K562 (cell line): ENCODE measurements around the gene TUBG2. TPM values are rescaled to one million over a fixed set of nuclear protein-coding genes. Genes with fewer than 3 reads are reported as not detected.

ENCODE experiments used
- ATF1 ChIP-seq, 2 experiments: fragments of 450-650 bp in 1 of 2; IDR thresholded peaks; 2 replicates each; pipeline ENCODE4 v1.6.1; 2016; ENCODE audit warnings: missing compliant biosample characterization in 1 of 2, missing genetic modification characterization in 1 of 2
- ATF2 ChIP-seq: sonication (generic); formaldehyde crosslinking; IDR thresholded peaks from 2 replicates; pipeline ENCODE4 v1.8.1; 2022; ENCODE audit warnings: missing genetic modification reagents
- BRCA1 ChIP-seq, 2 experiments: fragments of 450-650 bp in 1 of 2; sonication (generic) in 1 of 2; formaldehyde crosslinking in 1 of 2; IDR thresholded peaks; 2 replicates each; pipeline versions ENCODE4 v1.5.0 to v1.6.1; 2017 to 2020; ENCODE audit warnings: mild to moderate bottlenecking in 1 of 2, missing genetic modification reagents in 1 of 2
- CTCF ChIP-seq, 3 experiments: IDR thresholded peaks in 2 of 3; conservative IDR thresholded peaks in 1 of 3; 2 replicates each; pipeline ENCODE4 v1.5.1; 2011 to 2012; ENCODE audit warnings: low read length in 3 of 3, mild to moderate bottlenecking in 3 of 3, control low read depth in 2 of 3, improper control_type of control experiment in 1 of 3, inconsistent platforms in 1 of 3, low read depth in 1 of 3, mixed read lengths in 1 of 3, moderate library complexity in 1 of 3; ENCODE audit not compliant: insufficient read depth in 2 of 3
- CXXC5 ChIP-seq: fragments of 250-450 bp; sonication (Bioruptor Pico); IDR thresholded peaks from 2 replicates; pipeline ENCODE4 v1.8.0; 2022; ENCODE audit warnings: inconsistent platforms, mild to moderate bottlenecking, moderate library complexity
- EGR1 ChIP-seq: fragments of 450-650 bp; conservative IDR thresholded peaks from 2 replicates; pipeline ENCODE4 v1.6.1; 2017; ENCODE audit warnings: mild to moderate bottlenecking
- FOXP1 ChIP-seq: sonication (generic); formaldehyde crosslinking; IDR thresholded peaks from 2 replicates; pipeline ENCODE4 v1.8.0; 2022; ENCODE audit warnings: mild to moderate bottlenecking, missing genetic modification reagents
- GATAD2B ChIP-seq: fragments of 450-650 bp; IDR thresholded peaks from 2 replicates; pipeline ENCODE4 v1.6.1; 2017; ENCODE audit warnings: mild to moderate bottlenecking, borderline replicate concordance
- KLF10 ChIP-seq: fragments of 250-450 bp; sonication (Bioruptor Pico); IDR thresholded peaks from 2 replicates; pipeline ENCODE4 v1.6.1; 2021; ENCODE audit warnings: matching md5 sums
- PCBP1 ChIP-seq: fragments of 200-400 bp; formaldehyde crosslinking; IDR thresholded peaks from 2 replicates; pipeline ENCODE4 v1.6.1; 2018; ENCODE audit warnings: mild to moderate bottlenecking, low read depth, low read length; ENCODE audit not compliant: poor library complexity, severe bottlenecking
- RBFOX2 ChIP-seq: fragments of 200-400 bp; formaldehyde crosslinking; IDR thresholded peaks from 2 replicates; pipeline ENCODE4 v1.6.1; 2017; ENCODE audit warnings: low read depth, mild to moderate bottlenecking, low read length, moderate library complexity
- RBM34 ChIP-seq: fragments of 200-400 bp; formaldehyde crosslinking; IDR thresholded peaks from 2 replicates; pipeline ENCODE4 v1.6.1; 2018; ENCODE audit warnings: low read length, borderline replicate concordance; ENCODE audit not compliant: insufficient read depth
- RNF2 ChIP-seq: sonication (generic); IDR thresholded peaks from 2 replicates; pipeline ENCODE4 v1.6.1; 2016
- SPI1 ChIP-seq: IDR thresholded peaks from 2 replicates; pipeline ENCODE4 v1.6.1; 2011; ENCODE audit warnings: low read depth, low read length, control low read depth, borderline replicate concordance
- STAG1 ChIP-seq: sonication (generic); formaldehyde crosslinking; IDR thresholded peaks from 2 replicates; pipeline ENCODE4 v1.5.0; 2020; ENCODE audit warnings: missing genetic modification reagents, borderline replicate concordance
- ZFX ChIP-seq: sonication (generic); formaldehyde crosslinking; IDR thresholded peaks from 2 replicates; pipeline ENCODE4 v1.8.0; 2022; ENCODE audit warnings: mild to moderate bottlenecking, missing genetic modification reagents, moderate library complexity
- ZNF263 ChIP-seq: sonication (generic); formaldehyde crosslinking; IDR thresholded peaks from 2 replicates; pipeline ENCODE4 v1.8.0; 2022; ENCODE audit warnings: mild to moderate bottlenecking, missing genetic modification reagents, borderline replicate concordance
- ZNF707 ChIP-seq: fragments of 250-450 bp; sonication (Bioruptor Pico); conservative IDR thresholded peaks from 2 replicates; pipeline ENCODE4 v1.8.0; 2022; ENCODE audit warnings: inconsistent platforms, mild to moderate bottlenecking, moderate library complexity
- polyA plus RNA-seq, 8 experiments: library from polyadenylated mRNA; depleted of rRNA in 4 of 8; stranded (reverse) in 5 of 8; unstranded in 3 of 8; fragments of >200 nt; fragmentation: Nextera tagmentation in 2 of 8; fragmentation: Illumina TruSeq in 1 of 8; extraction: Ambion mirVana in 2 of 8; extraction: Trizol in 1 of 8; gene quantifications; 2 replicates each; pipeline versions ENCODE4 v1.2.1 to v1.2.3, GENCODE V29; 2011 to 2014; ENCODE audit warnings: inconsistent platforms in 1 of 8, missing spikeins in 1 of 8
- total RNA-seq, 7 experiments: library from RNA; depleted of rRNA in 6 of 7; stranded (reverse); fragments of >200 nt in 6 of 7; fragmentation: Illumina TruSeq in 2 of 7; extraction: Trizol in 2 of 7; gene quantifications; 2 replicates each; pipeline versions ENCODE4 v1.2.1 to v1.2.3, GENCODE V29; 2011 to 2021; ENCODE audit warnings: low replicate concordance in 1 of 7
- TF ChIP-seq, protein P1 (sequence below): sonication (generic); formaldehyde crosslinking; IDR thresholded peaks from 2 replicates; pipeline ENCODE4 v1.8.1; 2023; ENCODE audit warnings: mild to moderate bottlenecking, missing genetic modification reagents
- TF ChIP-seq, protein P2 (sequence below): fragments of 250-450 bp; sonication (Bioruptor Pico); IDR thresholded peaks from 2 replicates; pipeline ENCODE4 v1.4.0; 2020; ENCODE audit warnings: mild to moderate bottlenecking

Gene TUBG2
- total and polyA plus RNA-seq, 9 of the 15 experiments (the other 6 are each of a cell fraction or from before 2014, with no cell fraction given) = 0.09 to 0.80 (median 0.24) TPM; not detected in 2

- TF ChIP-seq ATF2 (peak; percentile 76; the same call in 1 of the 2 replicates), CTCF (IDR thresholded peaks at IDR 0.05 in 2 of 3, conservative IDR thresholded peaks at IDR 0.05 in 1 of 3; ENCODE audit: insufficient read depth in 2 of 3, low read depth in 1 of 3, low read length in 3 of 3) (peak; percentile 60 to 90 (median 64)), SPI1 (no peak), ZFX (CRISPR knock-in tag) (peak; percentile 100), ZNF263 (CRISPR knock-in tag) (peak; percentile 75), KLF10 (no peak), PCBP1 (peak; percentile 66), ZNF707 (no peak), RBFOX2 (peak; percentile 86), BRCA1 (IDR thresholded peaks at IDR 0.05) (no peak), BRCA1 (CRISPR knock-in tag; IDR thresholded peaks at IDR 0.05) (0 out of 2 replicates have a peak, but pooled peaks have one; percentile 90), GATAD2B (0 out of 2 replicates have a peak, but pooled peaks have one; percentile 24), ATF1 (CRISPR knock-in tag; IDR thresholded peaks at IDR 0.05) (no peak), ATF1 (tag; IDR thresholded peaks at IDR 0.05) (peak; percentile 82), FOXP1 (CRISPR knock-in tag) (peak; percentile 87), STAG1 (CRISPR knock-in tag) (peak; percentile 71; the same call in 1 of the 2 replicates), RBM34 (0 out of 2 replicates have a peak, but pooled peaks have one; percentile 27), CXXC5 (CRISPR knock-in tag) (peak; percentile 85), RNF2 (peak; percentile 61; the same call in 1 of the 2 replicates), EGR1 (0 out of 2 replicates have a peak, but pooled peaks have one; percentile 6)
- TF ChIP-seq, protein P1, sequence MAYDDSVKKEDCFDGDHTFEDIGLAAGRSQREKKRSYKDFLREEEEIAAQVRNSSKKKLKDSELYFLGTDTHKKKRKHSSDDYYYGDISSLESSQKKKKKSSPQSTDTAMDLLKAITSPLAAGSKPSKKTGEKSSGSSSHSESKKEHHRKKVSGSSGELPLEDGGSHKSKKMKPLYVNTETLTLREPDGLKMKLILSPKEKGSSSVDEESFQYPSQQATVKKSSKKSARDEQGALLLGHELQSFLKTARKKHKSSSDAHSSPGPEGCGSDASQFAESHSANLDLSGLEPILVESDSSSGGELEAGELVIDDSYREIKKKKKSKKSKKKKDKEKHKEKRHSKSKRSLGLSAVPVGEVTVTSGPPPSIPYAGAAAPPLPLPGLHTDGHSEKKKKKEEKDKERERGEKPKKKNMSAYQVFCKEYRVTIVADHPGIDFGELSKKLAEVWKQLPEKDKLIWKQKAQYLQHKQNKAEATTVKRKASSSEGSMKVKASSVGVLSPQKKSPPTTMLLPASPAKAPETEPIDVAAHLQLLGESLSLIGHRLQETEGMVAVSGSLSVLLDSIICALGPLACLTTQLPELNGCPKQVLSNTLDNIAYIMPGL = 0 out of 2 replicates have a peak, but pooled peaks have one; percentile 71
- TF ChIP-seq, protein P2, sequence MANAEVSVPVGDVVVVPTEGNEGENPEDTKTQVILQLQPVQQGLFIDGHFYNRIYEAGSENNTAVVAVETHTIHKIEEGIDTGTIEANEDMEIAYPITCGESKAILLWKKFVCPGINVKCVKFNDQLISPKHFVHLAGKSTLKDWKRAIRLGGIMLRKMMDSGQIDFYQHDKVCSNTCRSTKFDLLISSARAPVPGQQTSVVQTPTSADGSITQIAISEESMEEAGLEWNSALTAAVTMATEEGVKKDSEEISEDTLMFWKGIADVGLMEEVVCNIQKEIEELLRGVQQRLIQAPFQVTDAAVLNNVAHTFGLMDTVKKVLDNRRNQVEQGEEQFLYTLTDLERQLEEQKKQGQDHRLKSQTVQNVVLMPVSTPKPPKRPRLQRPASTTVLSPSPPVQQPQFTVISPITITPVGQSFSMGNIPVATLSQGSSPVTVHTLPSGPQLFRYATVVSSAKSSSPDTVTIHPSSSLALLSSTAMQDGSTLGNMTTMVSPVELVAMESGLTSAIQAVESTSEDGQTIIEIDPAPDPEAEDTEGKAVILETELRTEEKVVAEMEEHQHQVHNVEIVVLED = peak; percentile 75
Observed at GRCh38 chr17:42679492-42680330, 20.6 kb downstream of the TUBG2 start (continued).
